Measurements from ENCODE around the gene ITSN2.
"Not testable (repeated sequence)": the region's sequence is repeated elsewhere in the genome, so short reads cannot be mapped to it uniquely, and the experiment has no call there.

ITSN2 gene

DNA sequence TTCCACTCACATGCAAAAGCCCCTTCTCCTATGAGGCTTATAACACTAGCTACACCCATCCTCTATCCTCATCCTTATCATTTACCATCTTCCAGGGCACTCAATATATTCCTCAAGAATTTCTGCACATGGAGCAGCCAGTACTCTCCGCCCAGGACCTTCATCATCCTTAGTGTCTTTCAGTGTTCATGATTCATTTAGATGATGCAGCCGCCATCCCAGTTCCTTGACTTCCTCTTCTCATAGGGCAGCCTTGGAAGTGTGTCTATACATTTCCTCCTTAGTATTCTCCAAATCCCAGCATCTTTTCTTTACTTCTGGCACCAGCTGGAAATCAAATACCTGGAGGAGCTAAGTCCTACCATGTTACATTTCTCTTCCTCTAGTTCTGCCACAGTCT is 3.0 kb upstream of the ITSN2 start:
- Histone ChIP-seq H3K9me3 (ENCODE audit: control insufficient read depth in 2 of 2, low read length in 2 of 2) (no peaks in the 10 kb centered on the region), H3K9ac (ENCODE audit: low read depth in 1 of 2, low read length in 2 of 2) (no peak overlapping the region), H3K27me3 (ENCODE audit: control insufficient read depth in 2 of 2, insufficient read depth in 2 of 2, low read length in 2 of 2) (no peaks in the 10 kb centered on the region), H3K4me3 (ENCODE audit: low read length in 2 of 2) (no peak overlapping the region), H3K27ac (ENCODE audit: low read depth in 2 of 2, low read length in 2 of 2) (no peak overlapping the region), H3K36me3 (ENCODE audit: control insufficient read depth in 2 of 2, insufficient read depth in 2 of 2, low read length in 2 of 2) (no peaks in the 10 kb centered on the region), H3K4me1 (ENCODE audit: control insufficient read depth in 2 of 2, insufficient read depth in 2 of 2, low read length in 2 of 2) (peaks cover 15% of the 10 kb centered on the region in 2 donors)

DNA sequence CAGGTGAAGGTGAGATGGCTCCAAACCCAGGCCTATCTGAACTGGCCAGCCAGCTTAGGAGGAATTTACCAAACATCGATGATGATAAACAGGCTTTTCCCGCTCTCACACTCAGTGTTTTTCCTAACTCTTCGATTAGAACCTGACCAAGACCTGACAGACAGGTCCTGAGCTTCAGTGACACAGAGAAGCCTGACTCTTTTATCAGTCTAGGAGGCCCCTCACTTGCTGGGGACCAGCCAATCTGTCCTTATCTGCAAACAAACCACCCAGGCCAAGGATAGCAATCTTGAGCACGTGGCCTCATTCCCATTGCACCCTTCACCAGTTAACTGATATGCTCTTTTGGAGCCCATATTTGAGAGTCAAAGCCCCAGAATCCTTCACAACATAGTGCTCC is 1.9 kb upstream of the ITSN2 start:
- Histone ChIP-seq H3K27me3 (ENCODE audit: control insufficient read depth in 2 of 2, insufficient read depth in 2 of 2, low read length in 2 of 2) (no peaks in the 10 kb centered on the region), H3K4me1 (ENCODE audit: control insufficient read depth in 2 of 2, insufficient read depth in 2 of 2, low read length in 2 of 2) (peaks cover 15 to 17% of the 10 kb centered on the region in 2 donors), H3K9me3 (ENCODE audit: control insufficient read depth in 2 of 2, low read length in 2 of 2) (no peaks in the 10 kb centered on the region), H3K4me3 (ENCODE audit: low read length in 2 of 2) (no peak overlapping the region), H3K36me3 (ENCODE audit: control insufficient read depth in 2 of 2, insufficient read depth in 2 of 2, low read length in 2 of 2) (no peaks in the 10 kb centered on the region), H3K27ac (ENCODE audit: low read depth in 2 of 2, low read length in 2 of 2) (no peak overlapping the region), H3K9ac (ENCODE audit: low read depth in 1 of 2, low read length in 2 of 2) (no peak overlapping the region)

GRCh38 chr2:24360963-24361330 is 611 bp upstream of the ITSN2 start:
- Histone ChIP-seq H3K36me3 (ENCODE audit: control insufficient read depth in 2 of 2, insufficient read depth in 2 of 2, low read length in 2 of 2) (no peaks in the 10 kb centered on the region), H3K9me3 (ENCODE audit: control insufficient read depth in 2 of 2, low read length in 2 of 2) (no peaks in the 10 kb centered on the region), H3K27ac (ENCODE audit: low read depth in 2 of 2, low read length in 2 of 2) (peak overlapping the region; percentile 97 to 98), H3K9ac (ENCODE audit: low read depth in 1 of 2, low read length in 2 of 2) (peak overlapping the region; percentile 81 to 98), H3K27me3 (ENCODE audit: control insufficient read depth in 2 of 2, insufficient read depth in 2 of 2, low read length in 2 of 2) (no peaks in the 10 kb centered on the region), H3K4me1 (ENCODE audit: control insufficient read depth in 2 of 2, insufficient read depth in 2 of 2, low read length in 2 of 2) (peaks cover 15 to 17% of the 10 kb centered on the region in 2 donors), H3K4me3 (ENCODE audit: low read length in 2 of 2) (peak overlapping the region; percentile 87 to 91)

DNA sequence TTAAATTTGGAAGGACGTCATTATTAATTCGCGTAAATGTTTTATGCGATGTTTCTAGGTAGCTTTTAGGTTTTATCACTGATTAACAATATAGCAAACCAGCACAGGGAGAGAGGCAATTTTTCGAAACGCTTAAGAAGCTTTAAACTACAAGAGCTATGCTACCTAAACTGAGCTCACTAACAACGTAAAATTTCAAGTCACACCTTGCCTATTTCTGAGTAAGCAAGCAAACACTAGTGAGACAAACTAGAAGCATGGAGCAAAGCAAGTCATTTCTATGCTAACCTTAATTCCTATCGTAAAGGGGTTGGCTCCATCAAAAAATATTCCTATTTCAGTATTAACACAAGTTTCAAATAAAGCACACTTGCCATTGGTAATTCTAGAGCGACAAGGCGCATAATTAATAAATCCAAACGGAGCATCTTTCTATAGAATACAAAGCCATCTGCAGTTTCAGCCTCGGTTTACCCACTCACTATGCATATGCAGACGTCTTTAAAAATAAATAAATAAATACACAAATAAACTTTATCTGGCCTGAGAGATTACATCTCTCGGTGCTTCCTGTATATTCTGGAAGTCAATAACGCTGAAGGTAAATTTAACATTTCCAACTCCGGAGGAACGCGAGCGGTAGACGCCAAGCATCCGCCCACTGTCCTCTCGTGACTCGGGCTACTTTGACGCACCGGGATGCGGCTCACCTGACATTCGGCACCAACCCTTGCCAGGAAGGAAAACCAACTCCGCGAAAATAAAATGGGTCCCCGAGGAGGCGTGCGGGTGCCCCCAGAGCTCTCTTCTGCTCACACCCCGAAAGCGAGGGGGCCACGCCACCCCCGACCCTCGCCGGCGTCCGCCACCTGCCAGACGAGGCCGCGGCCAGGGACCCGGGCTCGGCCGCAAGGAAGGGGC is 947 bp downstream of the ITSN2 start:
- Histone ChIP-seq H3K4me1 (ENCODE audit: control insufficient read depth in 2 of 2, insufficient read depth in 2 of 2, low read length in 2 of 2) (peaks cover 8 to 11% of the 10 kb centered on the region in 2 donors), H3K27ac (ENCODE audit: low read depth in 2 of 2, low read length in 2 of 2) (peak overlapping the region; percentile 97 to 98), H3K27me3 (ENCODE audit: control insufficient read depth in 2 of 2, insufficient read depth in 2 of 2, low read length in 2 of 2) (no peaks in the 10 kb centered on the region)

DNA sequence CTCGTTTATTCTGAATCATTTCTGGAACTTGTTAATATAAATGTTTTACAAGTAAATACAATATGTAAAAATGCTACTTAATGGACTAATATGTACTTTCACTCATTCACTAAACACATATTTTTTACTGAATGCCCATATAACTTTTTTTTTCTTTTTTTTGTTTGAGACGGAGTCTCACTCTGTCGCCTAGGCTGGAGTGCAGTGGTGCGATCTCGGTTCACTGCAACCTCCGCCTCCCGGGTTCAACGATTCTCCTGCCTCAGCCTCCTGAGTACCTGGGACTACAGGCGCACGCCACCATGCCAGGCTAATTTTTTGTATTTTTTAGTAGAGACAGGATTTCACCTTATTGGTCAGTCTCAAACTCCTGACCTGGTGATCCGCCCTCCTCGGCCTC is 2.6 kb downstream of the ITSN2 start:
- not testable (repeated sequence) for H3K4me3 ChIP-seq (ENCODE audit: low read length in 2 of 2); H3K27me3 ChIP-seq (ENCODE audit: control insufficient read depth in 2 of 2, insufficient read depth in 2 of 2, low read length in 2 of 2); H3K36me3 ChIP-seq (ENCODE audit: control insufficient read depth in 2 of 2, insufficient read depth in 2 of 2, low read length in 2 of 2); H3K9ac ChIP-seq (ENCODE audit: low read depth in 1 of 2, low read length in 2 of 2); H3K27ac ChIP-seq (ENCODE audit: low read depth in 2 of 2, low read length in 2 of 2); H3K9me3 ChIP-seq (ENCODE audit: control insufficient read depth in 2 of 2, low read length in 2 of 2)
- H3K4me1 ChIP-seq (ENCODE audit: control insufficient read depth in 2 of 2, insufficient read depth in 2 of 2, low read length in 2 of 2), result peaks cover 7 to 11% of the 10 kb centered on the region in 2 donors

More for the DNA sequence above, 947 bp downstream of the ITSN2 start:
- Histone ChIP-seq H3K9me3 (ENCODE audit: control insufficient read depth in 2 of 2, low read length in 2 of 2) (no peaks in the 10 kb centered on the region), H3K36me3 (ENCODE audit: control insufficient read depth in 2 of 2, insufficient read depth in 2 of 2, low read length in 2 of 2) (no peaks in the 10 kb centered on the region), H3K4me3 (ENCODE audit: low read length in 2 of 2) (peak overlapping the region; percentile 87 to 91), H3K9ac (ENCODE audit: low read depth in 1 of 2, low read length in 2 of 2) (peak overlapping the region; percentile 81 to 98)

GRCh38 chr2:24357115-24357514 is 3.2 kb downstream of the ITSN2 start:
- H3K27ac ChIP-seq (ENCODE audit: low read depth in 2 of 2, low read length in 2 of 2); H3K4me3 ChIP-seq (ENCODE audit: low read length in 2 of 2); H3K9ac ChIP-seq (ENCODE audit: low read depth in 1 of 2, low read length in 2 of 2); H3K9me3 ChIP-seq (ENCODE audit: control insufficient read depth in 2 of 2, low read length in 2 of 2); H3K27me3 ChIP-seq (ENCODE audit: control insufficient read depth in 2 of 2, insufficient read depth in 2 of 2, low read length in 2 of 2); H3K36me3 ChIP-seq (ENCODE audit: control insufficient read depth in 2 of 2, insufficient read depth in 2 of 2, low read length in 2 of 2): not testable (repeated sequence)
- peaks cover 7 to 11% of the 10 kb centered on the region in 2 donors for H3K4me1 ChIP-seq (ENCODE audit: control insufficient read depth in 2 of 2, insufficient read depth in 2 of 2, low read length in 2 of 2)

- Histone ChIP-seq H3K27me3 (ENCODE audit: control insufficient read depth in 2 of 2, insufficient read depth in 2 of 2, low read length in 2 of 2) (no peaks in the 10 kb centered on the region), H3K4me3 (ENCODE audit: low read length in 2 of 2) (no peak overlapping the region), H3K4me1 (ENCODE audit: control insufficient read depth in 2 of 2, insufficient read depth in 2 of 2, low read length in 2 of 2) (peaks cover 7 to 11% of the 10 kb centered on the region in 2 donors), H3K27ac (ENCODE audit: low read depth in 2 of 2, low read length in 2 of 2) (no peak overlapping the region), H3K9ac (ENCODE audit: low read depth in 1 of 2, low read length in 2 of 2) (no peak overlapping the region), H3K36me3 (ENCODE audit: control insufficient read depth in 2 of 2, insufficient read depth in 2 of 2, low read length in 2 of 2) (no peaks in the 10 kb centered on the region), H3K9me3 (ENCODE audit: control insufficient read depth in 2 of 2, low read length in 2 of 2) (no peaks in the 10 kb centered on the region)
Measured at GRCh38 chr2:24354957-24355356, 5.4 kb downstream of the ITSN2 start.

- Histone ChIP-seq H3K4me1 (ENCODE audit: control insufficient read depth in 2 of 2, insufficient read depth in 2 of 2, low read length in 2 of 2) (peaks cover 7 to 11% of the 10 kb centered on the region in 2 donors), H3K36me3 (ENCODE audit: control insufficient read depth in 2 of 2, insufficient read depth in 2 of 2, low read length in 2 of 2) (no peaks in the 10 kb centered on the region), H3K9me3 (ENCODE audit: control insufficient read depth in 2 of 2, low read length in 2 of 2) (no peaks in the 10 kb centered on the region), H3K27me3 (ENCODE audit: control insufficient read depth in 2 of 2, insufficient read depth in 2 of 2, low read length in 2 of 2) (no peaks in the 10 kb centered on the region), H3K9ac (ENCODE audit: low read depth in 1 of 2, low read length in 2 of 2) (no peak overlapping the region), H3K4me3 (ENCODE audit: low read length in 2 of 2) (no peak overlapping the region), H3K27ac (ENCODE audit: low read depth in 2 of 2, low read length in 2 of 2) (no peak overlapping the region)
Measured at GRCh38 chr2:24354395-24354794, 5.9 kb downstream of the ITSN2 start.

DNA sequence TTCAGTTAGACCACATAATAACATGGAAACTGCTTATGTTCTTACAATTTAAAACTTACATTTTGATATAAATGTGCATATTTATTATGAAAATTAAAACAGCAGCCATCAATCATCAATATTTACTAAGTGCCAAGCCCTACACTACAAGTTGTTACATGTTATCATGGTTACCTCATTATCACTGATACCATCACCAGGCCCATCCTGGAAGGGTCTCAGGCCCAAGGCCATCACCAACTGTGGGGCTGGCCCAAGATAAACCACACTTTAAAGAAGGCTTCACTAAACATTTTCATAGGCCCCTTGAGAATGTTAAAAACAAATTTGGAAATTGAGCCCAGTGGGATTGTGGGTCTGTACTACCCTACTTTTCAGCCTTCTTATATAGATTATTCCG is 6.4 kb downstream of the ITSN2 start:
- Histone ChIP-seq H3K4me3 (ENCODE audit: low read length in 2 of 2) (no peak overlapping the region), H3K36me3 (ENCODE audit: control insufficient read depth in 2 of 2, insufficient read depth in 2 of 2, low read length in 2 of 2) (no peaks in the 10 kb centered on the region), H3K9me3 (ENCODE audit: control insufficient read depth in 2 of 2, low read length in 2 of 2) (no peaks in the 10 kb centered on the region), H3K4me1 (ENCODE audit: control insufficient read depth in 2 of 2, insufficient read depth in 2 of 2, low read length in 2 of 2) (peaks cover 4 to 8% of the 10 kb centered on the region in 2 donors), H3K9ac (ENCODE audit: low read depth in 1 of 2, low read length in 2 of 2) (no peak overlapping the region), H3K27ac (ENCODE audit: low read depth in 2 of 2, low read length in 2 of 2) (no peak overlapping the region), H3K27me3 (ENCODE audit: control insufficient read depth in 2 of 2, insufficient read depth in 2 of 2, low read length in 2 of 2) (no peaks in the 10 kb centered on the region)

- Histone ChIP-seq H3K9ac (ENCODE audit: low read depth in 1 of 2, low read length in 2 of 2) (no peak overlapping the region), H3K36me3 (ENCODE audit: control insufficient read depth in 2 of 2, insufficient read depth in 2 of 2, low read length in 2 of 2) (no peaks in the 10 kb centered on the region), H3K4me3 (ENCODE audit: low read length in 2 of 2) (no peak overlapping the region), H3K9me3 (ENCODE audit: control insufficient read depth in 2 of 2, low read length in 2 of 2) (no peaks in the 10 kb centered on the region), H3K4me1 (ENCODE audit: control insufficient read depth in 2 of 2, insufficient read depth in 2 of 2, low read length in 2 of 2) (peaks cover 3% of the 10 kb centered on the region in 2 donors), H3K27ac (ENCODE audit: low read depth in 2 of 2, low read length in 2 of 2) (no peak overlapping the region), H3K27me3 (ENCODE audit: control insufficient read depth in 2 of 2, insufficient read depth in 2 of 2, low read length in 2 of 2) (no peaks in the 10 kb centered on the region)
Measured at GRCh38 chr2:24353364-24353763, 7.0 kb downstream of the ITSN2 start.

Measured in mucosa of rectum (tissue), 2 donors.